Left hindlimb (tissue), 1 donor: Measurements from ENCODE around the gene THBS1.

Source experiments
- DNase-seq: peaks from one replicate; pipeline ENCODE4 v3.0.0-alpha.2; 2018

Gene THBS1

DNA sequence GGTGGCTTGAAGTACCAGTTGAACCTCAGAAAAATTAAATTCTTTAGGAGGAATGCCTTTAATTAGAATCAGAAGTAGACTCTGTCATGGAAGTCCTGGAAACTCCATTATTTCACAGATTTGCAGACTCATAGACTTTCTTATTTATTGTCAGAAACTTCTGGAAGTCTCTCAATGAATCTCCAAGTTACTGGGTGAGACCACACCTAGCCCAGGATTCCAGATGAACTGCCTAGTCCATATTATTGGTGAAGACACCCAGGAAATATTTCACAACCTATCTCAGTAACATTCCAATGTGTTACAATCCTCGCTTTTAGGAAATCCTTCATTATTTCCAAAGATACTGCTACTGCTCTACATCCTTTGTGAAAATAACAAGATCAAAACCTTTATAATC lies 6.5 kb upstream of the THBS1 start:
- DNase-seq: no peak

- DNase-seq: no peak
Observed at GRCh38 chr15:39575180-39575579, 5.7 kb upstream of the THBS1 start.

- no peak for DNase-seq
Observed at GRCh38 chr15:39578851-39579486, 1.9 kb upstream of the THBS1 start.

DNA sequence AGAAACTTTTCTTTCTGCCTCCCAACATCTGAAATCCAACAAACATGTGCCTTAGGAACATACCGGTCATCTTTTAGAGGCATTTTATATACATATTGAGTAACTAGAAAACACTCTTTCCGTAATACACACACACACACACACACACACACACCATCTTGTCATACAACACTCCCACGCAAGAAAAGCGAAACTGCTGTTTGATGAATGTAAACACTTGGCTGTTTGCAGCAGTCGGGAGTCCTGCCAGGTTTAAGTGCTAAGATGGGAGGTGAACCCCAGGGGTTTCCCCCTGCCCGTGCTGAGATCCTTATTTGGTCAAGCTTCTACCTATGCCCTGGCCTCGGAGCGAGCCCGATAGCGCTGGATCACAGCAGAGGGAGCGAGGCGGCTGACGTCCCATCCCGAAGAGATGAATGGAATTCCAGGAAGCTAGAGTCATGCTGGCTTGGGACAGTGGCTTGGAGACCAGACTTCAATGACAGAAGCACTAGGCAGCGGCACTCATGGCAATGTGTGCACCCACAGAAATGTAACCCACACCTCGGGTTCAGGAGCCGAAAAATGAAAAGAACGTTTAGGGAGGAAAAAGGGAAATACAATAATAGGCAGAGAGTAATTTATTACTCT lies 1.3 kb upstream of the THBS1 start:
- peak; percentile 85 for DNase-seq

DNA sequence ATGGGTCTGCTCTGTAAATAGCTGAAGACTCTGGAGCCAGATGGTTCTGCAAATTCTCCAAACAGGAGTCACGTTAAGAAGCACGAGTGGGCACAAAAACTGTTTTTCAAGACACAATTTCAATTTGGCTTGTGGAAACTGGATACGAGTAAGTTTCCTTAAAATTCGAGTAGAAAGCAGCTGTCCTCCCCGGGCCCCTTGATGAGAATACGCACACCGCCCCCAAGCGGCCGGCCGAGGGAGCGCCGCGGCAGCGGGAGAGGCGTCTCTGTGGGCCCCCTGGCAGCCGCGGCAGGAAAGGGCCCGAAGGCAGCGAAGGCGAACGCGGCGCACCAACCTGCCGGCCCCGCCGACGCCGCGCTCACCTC lies 778 bp upstream of the THBS1 start:
- peak; percentile 97 for DNase-seq

- no peak for DNase-seq
Observed at GRCh38 chr15:39581242-39581792, 438 bp downstream of the THBS1 start.

- DNase-seq: peak; percentile 68
Observed at GRCh38 chr15:39581793-39582285, 960 bp downstream of the THBS1 start.

DNA sequence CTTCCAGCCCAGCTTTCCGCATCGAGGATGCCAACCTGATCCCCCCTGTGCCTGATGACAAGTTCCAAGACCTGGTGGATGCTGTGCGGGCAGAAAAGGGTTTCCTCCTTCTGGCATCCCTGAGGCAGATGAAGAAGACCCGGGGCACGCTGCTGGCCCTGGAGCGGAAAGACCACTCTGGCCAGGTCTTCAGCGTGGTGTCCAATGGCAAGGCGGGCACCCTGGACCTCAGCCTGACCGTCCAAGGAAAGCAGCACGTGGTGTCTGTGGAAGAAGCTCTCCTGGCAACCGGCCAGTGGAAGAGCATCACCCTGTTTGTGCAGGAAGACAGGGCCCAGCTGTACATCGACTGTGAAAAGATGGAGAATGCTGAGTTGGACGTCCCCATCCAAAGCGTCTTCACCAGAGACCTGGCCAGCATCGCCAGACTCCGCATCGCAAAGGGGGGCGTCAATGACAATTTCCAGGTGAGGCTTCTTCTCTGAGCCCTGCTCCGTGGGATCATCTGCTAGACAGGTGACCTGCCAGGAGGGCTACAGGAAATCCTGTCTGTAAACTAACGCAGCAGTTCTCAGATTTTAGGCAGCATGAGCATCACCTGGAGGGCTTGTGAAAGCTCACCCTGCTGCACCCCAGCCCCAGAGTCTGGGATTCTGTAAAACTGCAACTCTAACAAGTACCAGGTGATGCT lies 1.6 kb downstream of the THBS1 start:
- peak; percentile 60 for DNase-seq

- DNase-seq: no peak
Observed at GRCh38 chr15:39582977-39583595, 2.2 kb downstream of the THBS1 start.

DNA sequence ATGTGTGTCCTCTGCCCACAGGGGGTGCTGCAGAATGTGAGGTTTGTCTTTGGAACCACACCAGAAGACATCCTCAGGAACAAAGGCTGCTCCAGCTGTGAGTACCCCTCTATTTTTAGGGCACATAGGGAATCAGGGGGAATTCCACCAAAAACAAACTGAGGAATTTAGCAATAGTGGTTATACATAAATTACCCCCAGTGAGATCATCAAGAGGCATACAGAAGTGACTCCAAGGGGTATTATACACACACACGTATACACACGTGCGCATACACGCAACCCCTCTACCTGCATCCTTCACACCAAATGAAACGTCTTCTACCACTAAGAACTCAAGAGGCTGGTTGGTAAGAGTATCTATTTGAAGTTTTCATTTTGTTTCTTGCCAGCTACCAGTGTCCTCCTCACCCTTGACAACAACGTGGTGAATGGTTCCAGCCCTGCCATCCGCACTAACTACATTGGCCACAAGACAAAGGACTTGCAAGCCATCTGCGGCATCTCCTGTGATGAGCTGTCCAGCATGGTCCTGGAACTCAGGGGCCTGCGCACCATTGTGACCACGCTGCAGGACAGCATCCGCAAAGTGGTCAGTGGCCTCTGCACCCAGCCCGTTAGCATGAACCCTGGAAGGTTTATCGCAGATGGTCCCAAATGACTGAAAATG lies 2.9 kb downstream of the THBS1 start:
- peak; percentile 48 for DNase-seq

DNA sequence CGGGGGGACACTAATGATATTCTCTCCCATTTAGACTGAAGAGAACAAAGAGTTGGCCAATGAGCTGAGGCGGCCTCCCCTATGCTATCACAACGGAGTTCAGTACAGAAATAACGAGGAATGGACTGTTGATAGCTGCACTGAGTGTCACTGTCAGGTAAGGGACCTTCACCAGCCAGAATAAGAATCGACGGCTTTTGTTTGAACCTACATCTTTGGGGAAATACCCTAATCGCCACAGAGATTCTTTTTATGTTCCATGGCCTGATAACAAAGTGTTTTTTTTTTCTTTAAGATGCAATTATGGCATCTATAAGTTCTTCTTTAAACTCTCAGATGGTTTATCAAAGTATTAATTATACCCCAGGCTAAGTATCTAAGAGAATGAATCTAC lies 3.4 kb downstream of the THBS1 start:
- DNase-seq: no peak

DNA sequence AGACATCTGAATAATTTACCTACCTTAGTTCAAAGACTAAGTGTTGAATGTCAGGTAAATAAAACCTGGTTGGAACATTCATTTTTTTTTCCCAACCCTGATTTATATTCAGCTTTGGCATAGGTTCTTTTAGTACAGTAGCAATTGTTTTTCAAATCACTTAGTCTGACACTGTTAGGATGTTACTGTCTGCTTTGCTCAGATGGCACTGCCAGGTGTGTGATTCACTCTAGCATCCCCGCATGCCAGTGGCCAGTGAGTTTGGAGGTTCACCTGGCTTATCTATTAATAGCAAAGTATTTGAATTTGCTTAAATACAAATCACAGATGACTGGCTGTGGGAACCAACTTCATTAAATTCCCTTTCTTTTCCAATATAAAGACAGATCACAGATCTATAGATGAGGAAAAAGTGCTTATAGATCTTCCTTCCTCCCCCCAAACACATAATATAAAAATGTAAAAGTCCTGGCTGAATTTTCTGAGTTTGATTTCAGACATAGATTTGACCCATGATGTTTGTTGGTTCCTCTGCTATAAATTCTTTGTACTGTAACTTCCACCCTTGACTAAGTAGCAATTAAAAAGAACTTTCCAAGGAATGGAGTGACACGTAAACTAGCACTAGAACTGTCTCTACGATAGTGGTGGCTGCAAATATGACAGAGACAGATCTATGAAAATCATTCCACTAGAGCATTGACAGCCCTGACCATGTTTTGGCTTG lies 3.9 kb downstream of the THBS1 start:
- no peak for DNase-seq

GRCh38 chr15:39585389-39585841 lies 4.5 kb downstream of the THBS1 start:
- no peak for DNase-seq

- no peak for DNase-seq
Observed at GRCh38 chr15:39585871-39586301, 5.0 kb downstream of the THBS1 start.

- no peak for DNase-seq
Observed at GRCh38 chr15:39586387-39587095, 5.7 kb downstream of the THBS1 start.

- DNase-seq: no peak
Observed at GRCh38 chr15:39587096-39587721, 6.3 kb downstream of the THBS1 start.

DNA sequence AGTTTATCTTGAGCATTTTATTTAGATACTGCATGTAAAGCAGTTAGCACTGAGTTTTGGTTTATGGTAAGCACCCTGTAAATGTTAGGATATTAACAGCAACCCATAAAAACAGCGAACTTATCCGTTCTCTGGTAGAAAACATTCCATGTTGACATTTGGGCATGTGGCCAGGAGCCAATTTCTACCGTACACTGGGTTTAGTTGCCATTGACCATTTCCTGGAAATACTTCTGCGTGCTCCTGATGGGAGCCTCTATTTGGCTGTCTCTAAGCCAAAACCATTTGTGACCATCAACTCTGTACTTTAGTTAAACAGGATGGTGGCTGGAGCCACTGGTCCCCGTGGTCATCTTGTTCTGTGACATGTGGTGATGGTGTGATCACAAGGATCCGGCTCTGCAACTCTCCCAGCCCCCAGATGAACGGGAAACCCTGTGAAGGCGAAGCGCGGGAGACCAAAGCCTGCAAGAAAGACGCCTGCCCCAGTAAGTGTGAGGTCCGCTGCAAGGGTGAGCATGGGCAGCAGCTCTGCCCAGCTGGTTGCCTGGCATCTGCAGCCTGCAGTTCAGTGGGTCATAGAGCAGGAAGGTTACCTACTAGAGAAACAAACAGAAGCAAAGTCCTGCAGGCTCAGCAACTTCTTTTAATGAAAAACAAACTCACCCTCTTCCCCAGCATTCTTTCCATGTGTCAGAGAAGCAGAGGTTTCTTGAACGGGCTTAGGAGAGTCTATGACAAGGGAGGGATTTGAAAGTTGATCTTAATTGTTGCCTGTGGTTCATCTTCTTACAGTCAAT lies 7.1 kb downstream of the THBS1 start:
- no peak for DNase-seq

GRCh38 chr15:39588531-39589192 lies 7.8 kb downstream of the THBS1 start:
- no peak for DNase-seq

- DNase-seq: no peak
Observed at GRCh38 chr15:39589193-39589814, 8.4 kb downstream of the THBS1 start.
